DMS 273 (cell line): ENCODE results near the gene GLO1.
A peak's percentile ranks its signal among the peaks of the same experiment; 100 is the strongest.

ENCODE experiments used
- DNase-seq: peaks from one replicate; lab custom pipeline; 2025; ENCODE audit not compliant: unreplicated experiment; lab: John Stamatoyannopoulos, UW

Gene GLO1

DNA sequence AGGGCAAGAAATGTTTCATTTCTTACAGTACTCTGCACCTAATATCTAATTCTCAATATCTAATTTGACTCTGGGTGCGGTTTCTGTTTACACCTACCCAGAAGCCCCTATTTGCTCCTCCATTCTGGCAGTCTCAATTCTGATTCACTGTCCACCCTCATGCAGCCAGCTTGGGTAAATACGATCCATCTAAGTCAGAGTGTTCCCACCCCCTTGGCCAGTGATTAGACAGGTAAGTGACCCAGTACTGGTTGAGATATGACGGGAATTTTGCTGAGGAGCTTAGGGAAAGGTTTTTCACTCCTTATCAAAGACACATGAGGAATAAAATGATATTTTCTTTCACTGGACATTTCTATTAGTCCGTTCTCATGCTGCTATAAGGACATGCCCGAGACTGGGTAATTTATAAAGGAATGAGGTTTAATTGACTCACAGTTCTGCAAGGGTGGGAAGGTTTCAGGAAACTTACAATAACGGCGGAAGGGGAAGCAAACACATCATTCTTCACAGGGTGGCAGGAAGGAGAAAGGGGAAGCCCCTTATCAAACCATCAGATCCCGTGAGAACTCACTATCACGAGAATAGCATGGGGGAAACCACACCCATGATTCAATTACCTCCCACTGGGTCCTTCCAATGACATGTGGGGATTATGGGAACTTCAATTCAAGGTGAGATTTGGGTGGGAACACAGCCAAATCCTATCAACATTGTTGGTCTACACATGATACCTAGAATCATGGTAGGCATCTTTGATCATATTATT is 29.4 kb downstream of the GLO1 start:
- peak; percentile 55 for DNase-seq

DNA sequence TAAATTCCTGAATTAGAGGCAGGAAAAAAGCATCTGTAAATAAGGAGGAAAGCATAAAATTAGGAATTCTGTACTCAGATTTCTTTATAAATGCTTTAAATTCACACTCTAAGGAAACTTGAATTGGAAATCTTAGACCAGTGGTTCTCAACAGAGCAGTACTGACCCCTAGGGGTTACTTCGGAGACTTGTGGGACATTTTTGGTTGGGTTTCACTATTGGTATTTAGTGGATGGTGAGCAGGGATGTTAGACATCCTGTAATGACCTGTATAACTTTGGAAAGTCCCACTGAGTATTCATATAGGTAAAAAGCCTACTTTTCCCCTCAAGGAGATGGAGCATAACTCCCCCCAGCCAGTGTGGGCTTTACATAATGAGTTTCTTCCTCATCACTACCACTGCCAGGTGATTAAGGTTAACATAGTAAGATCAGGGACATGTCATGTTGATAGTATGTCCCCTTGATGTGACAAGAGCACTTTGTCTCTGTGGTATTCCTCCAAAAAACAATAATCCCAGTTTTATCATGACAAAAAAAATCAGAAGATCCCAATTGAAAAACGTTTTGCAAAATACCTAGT is 31.0 kb downstream of the GLO1 start:
- DNase-seq: peak; percentile 87

DNA sequence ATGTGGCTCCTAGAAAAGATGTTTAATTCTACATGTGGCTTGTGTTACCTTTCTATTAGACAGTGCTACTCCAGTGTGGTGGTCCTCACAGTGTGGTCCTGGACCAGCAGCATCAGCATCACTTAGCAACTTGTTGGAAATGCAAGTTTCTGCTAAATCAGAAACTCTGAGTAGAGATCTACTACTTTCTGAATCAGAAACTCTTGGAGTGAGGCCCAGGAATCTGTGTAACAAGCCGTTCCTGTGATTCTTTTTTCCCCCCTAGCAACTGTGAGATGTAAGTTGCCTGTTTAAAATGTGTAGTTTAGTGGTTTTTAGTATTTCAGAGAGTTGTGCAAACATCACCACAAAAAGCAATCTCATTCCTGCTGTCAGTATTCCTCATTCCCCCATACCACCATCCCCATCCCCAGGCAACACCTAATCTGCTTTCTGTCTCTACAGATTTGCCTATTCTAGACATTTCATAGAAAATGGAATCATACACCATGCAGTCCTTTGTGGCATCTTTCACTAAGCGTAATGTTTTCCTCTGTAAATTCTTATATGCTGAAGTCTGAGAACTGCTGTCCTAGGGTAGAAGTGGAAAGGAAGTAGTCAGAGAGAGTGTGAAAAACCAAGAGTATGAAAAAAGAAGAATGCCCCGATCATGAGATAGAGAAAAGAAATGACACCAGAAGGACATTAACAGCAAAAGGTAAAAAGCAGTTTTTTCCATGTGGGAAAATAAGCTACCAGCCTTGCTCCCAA is 44.4 kb downstream of the GLO1 start:
- no peak for DNase-seq

DNA sequence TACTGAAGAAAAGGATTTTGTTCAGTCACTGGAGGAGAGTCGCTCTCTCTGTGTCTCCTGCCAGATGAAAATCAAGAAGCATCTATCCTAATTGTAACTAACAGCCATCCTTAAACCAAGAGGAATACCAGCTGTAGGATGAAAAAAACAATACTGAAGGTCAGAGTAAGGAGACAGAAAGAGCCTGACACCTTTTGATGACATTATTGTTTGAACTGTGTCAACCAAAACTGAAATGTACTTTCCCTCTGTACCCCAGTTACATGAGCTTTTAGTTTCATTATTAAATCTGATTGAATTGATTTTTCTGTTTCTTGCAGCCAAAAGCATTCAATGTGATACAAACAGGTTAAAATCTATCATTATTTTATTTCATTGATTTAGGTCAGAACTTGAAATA is 46.0 kb downstream of the GLO1 start:
- no peak for DNase-seq

DNA sequence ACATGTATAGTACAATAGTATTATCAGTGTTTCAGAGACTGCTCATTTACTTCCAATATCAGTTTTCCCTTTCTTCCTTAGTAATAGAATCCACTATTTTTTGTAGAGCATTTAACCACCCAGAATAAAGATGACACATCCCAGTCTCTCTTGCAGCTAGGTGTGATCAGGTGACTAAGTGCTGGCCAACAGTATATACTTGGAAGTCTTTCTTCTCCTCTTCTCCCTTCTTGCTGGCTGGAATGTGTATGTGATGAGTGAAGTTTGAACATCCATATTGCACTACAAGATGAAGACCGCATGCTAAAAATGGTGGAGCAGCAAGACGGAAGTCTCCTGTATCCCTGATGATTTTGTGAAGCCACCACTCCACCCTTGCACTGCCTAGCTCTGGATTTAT is 48.7 kb downstream of the GLO1 start:
- DNase-seq: no peak

DNA sequence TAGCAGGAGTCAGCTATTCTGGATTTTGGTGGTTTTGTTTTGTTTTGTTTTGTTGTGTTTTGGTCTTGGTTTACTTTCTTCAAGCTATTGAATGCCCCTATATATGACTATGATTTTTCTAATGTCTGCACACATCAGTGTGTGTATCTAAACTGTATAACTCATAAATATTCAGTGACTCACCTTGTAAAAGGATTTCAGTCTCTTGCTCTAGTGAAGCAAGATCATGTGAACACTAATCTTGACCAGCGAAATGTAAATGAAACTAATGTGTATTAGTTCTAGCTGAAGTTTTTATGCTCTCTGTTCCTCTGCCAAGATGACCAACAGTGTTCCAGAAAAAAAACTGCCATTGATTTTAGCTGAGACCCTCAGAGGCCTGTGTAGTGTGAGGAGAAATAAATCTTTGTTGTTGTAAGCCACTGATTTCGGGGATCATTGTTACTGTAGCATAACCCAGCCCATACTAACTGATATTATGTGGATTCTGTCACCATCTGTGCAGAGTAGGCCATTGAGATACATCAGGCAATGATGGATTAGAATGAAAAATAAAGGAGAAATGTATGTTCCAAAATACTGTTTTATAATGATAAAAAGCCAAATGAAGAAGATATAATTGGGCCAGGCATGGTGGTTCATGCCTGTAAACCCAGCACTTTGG is 51.7 kb downstream of the GLO1 start:
- DNase-seq: no peak

DNA sequence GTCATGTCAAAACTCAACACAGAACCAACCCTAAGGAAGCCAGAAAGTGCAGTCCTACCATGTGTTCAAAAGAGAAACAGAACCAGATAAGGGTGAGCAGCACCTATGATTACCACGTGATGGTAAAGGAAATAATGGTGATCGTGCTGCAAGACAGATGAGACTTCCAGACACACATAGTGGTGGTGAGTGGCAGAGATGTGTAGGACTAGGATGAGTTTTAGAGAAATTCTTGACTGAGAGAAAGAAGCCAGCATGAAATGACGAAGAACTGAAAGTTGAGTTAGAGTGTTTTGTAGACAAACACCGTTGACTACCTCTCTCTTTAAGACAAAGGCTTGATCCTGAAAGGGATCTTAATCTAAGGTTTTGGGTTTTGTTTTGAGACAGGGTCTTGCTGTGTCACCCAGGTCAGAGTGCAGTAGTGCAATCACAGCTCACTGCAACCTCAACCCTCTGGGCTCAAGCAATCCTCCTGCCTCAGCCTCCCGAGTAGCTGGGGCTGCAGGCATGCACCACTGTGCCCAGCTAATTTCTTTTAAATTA is 52.7 kb downstream of the GLO1 start:
- no peak for DNase-seq

DNA sequence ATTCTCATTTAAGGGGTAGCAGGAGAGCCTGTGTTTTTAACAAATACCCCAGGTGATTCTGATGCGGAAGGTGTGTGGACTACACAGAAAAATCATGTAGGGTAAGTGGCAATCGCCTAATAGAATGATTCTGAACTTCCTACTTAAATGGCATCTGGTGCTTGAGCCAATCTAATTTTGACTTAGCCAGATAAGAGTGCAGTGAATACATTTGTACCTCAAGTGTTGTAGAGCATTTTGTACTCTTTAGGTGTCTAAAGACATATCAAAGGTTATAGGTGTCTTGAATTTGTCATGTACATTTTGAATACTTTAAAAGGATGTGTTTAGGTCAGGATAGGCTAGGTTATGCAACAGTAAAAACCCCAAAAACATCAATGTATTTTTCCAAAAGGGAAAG is 53.2 kb downstream of the GLO1 start:
- DNase-seq: no peak

DNA sequence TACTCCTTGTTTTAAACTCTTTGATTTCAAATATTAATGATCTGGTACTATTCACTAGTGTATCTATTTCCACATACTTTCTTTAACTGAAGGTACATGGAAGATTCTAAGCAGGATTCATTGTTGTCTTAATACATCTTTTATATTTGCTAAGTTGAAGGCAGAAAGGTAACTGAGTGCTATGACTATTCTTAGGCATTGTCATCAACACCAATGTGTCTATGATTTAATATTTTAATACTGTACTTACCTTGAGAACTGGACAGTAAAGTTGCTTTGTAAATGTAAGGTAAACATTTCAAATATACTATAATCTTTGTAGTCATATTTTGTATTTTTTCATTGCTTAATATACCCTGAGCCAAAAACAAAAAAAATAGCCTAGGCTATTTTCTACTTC is 54.3 kb downstream of the GLO1 start:
- no peak for DNase-seq

DNA sequence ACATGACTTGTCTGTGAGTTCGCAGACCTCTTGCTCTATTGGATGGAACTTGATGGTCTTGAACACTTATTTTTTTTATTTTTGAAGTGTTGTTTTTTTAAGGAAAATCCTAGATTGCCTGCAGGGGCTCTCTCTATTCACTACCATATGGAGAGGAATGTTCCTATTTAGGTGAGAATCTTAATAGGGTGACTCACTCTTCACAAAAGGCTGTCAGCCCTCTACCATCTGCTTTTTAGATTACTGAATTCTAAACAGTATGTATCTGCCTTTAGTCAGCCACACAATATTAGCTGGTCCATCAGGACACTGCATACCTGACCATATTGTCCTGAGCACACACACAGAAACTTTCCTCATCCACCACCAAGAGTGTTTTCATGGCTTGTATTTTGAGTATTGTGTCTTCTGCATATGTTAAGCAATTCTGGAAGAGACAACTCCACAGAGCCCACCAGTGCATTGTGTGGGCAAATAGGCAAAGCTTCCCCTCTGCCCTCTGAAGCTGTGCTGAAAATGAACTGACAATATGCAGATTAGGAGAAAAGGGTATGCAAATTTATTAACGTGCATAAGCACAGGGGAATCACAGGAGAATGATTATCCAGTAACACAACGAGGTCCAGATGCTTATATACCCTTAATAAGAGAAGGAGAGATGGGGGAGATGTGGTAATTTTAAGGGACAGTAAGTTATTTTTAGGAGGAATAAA is 56.6 kb downstream of the GLO1 start:
- peak; percentile 92 for DNase-seq

DNA sequence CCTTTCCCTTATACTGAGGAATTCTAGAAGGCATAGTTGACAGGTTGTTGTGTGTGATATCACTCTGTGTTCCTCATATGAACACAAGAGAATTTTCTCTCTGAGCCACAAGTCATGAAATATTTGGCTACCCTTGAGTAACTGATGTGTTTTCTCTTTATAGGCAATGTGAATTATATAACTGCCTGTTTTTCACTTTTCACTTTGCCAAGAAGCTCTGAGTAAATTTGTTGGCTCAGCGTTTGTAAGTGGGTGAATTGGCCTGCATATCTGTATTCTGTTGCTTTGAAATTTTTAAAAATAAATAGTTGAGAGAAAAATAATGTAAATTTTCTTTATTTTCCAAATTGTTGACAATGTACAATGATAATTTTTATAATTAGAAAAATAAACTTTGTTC is 58.0 kb downstream of the GLO1 start:
- DNase-seq: peak; percentile 33

DNA sequence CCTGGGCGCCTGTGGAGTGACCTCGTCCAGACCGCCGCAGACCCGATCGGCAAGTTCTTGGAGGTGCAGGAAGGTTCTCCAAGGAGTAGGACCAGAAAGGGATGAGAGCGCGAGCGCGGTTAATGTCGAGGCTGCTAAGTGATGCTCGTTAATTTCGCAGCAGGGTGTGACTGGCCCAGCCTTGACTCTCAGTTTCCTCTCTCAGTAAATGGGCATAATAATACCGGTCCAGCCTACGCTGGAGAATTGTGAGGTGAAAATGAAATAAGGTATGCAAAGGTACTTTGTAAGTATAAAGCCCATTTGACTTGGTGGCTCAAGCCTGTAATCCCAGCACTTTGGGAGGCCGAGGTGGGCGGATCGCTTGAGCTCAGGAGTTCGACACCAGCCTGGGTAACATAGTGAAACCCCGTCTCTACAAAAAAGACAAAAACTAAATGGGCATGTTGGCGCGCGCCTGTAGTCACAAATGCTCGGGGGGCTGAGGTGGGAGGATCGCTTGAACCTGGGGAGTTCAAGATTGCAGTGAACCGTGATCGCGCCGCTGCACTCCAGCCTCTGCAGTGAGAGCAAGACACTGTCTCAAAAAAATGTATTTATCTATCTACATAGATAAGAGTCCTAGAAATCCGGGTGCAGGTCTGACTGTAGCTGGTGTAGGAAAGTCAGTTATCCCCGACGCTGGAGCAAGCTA is 62.6 kb downstream of the GLO1 start:
- DNase-seq: no peak

DNA sequence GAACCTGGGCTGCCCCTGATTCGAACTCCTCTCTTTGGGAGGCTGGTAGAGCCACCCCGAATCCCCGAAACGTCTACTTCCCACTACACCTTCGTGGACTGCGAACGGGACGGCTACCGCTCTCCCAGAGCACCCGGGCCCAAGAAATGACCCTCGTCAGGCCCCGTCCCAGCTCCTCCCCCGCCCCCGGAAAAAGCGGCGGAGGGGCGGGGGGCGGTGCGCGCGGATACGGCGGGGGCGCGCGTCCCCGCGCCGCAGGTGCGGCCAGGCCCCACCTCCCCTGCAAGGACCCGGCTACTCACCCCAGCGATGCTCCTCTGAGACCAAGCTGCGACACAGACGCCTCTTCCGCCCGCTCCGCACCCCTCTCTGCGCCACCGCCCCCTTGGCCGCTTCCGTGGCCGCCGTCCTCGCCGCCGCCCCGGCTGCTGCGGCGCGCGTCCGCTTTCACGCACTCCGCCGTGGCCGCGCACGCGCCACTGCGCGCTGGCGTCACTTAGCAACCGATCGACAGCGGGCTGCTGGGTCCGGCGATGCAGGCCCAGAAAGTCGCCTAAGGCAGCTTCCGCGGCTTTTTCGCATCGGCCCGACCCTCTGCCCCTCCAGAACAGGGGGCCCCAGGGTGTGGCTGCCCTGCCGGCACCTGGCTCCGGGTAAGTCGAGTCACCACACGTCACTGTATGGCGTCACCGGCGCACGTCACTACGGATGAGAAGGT is 63.3 kb downstream of the GLO1 start, which contains the start of gene BTBD9:
BTBD9 (minus strand) TSS at position 432 of the 718 bp plus-strand sequence.
- DNase-seq: peak; percentile 95

DNA sequence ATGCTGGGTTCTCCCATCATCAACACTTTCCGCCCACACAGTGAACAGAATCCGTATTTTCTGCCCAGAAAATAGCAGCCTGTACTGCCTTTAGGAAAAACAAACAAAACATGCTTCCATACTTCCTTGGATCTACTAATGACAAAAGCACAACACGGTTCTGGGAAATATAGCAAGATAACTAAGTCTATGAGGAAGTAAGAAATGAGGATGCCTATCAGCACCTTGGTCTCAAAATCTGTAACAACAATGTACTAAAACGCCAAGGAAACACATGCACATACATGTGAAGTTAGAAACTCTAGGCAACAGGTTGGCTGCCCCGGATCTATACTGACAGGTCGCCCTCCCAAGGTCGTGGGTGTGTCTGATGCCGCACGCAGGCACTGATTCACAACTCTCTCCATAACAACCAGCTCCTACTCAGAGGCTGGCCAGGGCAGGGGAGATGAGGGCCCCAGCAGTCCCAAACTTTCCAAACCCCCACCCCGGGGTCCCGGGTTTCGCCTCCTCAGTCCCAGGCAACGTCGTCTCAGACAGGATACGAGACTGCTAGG is 63.9 kb downstream of the GLO1 start:
- peak; percentile 71 for DNase-seq

DNA sequence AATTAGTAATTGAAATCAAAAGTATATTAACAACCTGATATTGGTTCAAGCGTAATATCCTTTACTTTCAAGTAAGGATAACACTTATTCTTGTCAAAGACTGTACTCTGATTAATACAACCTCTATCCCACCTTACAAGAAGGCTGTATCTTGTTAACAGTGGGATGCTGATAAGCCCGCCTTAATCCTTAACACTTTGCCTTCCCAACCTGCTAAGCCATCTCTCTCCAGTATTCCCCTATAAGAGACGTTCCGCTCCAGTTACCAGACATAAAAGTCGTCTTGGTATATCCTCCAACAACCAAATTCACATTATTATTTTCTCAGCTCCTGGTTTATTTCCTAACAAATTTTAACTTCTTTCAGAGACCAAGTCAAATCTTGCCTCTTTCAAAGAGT is 65.2 kb downstream of the GLO1 start:
- no peak for DNase-seq

DNA sequence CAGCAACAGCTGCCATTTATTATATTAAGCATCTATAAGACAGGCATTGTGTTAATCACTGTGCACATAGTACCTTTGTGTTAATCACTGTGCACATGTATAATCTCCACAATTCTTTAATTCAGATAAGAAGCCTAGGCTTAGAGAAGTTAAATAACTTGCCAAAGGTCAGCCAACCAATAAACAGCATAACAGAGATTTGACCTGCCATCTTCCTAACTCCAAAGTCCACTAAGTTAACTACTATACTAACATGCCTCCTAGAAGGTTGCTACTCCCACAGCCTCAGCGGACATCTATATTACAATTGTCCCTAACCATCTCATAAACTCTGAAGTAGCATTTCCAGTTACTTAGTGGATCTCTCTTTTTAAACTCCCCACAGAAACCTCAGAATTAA is 66.9 kb downstream of the GLO1 start:
- no peak for DNase-seq

DNA sequence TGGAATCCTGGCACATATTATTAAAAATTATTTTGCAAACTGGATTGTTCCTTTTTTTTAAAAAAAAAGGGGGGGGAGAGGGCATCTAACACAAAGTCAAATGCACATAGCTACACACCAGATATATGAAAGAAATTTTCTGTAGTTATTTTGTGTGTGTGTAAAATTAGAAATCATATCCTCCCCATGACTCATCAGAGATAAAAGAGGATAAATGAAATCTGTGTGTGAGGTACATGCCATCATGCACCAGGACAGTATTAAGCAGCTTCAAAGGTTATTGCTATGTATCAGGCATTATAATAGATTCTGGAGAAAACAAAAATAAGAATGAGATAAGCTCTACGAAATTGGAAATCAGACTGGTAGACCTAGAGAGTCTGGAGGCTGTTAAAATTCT is 68.4 kb downstream of the GLO1 start:
- no peak for DNase-seq

DNA sequence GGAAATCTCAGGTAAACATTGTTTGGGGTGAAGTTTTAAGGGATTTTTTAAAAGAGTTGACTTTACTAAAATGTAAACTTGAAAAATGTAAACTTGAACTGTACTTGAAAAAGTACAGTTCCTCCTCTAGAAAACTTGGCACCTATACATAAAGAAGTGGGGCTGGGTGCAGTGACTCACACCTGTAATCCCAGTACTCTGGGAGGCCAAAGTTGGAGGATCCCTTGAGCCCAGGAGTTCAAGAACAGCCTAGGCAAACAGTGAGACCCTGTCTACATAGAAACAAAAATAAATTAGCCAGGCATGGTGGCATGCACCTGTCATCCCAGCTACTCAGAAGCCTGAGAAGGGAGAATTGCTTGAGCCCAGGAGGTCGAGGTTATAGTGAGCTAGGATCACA is 70.5 kb downstream of the GLO1 start:
- DNase-seq: no peak

DNA sequence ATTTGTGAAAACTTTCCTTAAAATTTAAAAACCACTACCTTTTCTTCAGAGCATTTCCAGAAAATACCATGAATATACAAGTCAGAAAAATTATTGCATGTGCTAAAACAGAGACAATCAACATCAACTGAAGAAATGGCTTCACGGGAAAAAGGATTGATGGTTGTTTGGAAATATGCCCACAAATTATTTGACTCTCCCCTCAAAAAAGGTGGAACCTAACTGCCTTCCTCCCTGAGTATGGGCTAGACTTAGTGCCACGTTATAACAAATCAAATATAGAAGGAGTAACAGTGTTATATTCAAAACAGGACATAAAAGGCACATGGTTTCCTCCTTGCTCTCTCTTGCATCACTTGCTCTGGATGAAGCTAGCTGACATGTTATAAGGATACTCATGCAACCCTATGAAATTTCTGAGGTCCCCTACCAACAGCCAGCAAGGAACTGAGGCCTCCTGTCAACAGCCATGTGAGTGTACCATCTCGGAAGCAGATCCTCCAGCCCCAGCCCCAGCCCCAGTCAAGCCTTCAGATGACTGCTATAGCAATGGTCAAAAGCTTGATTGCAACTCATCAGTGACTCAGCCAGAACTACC is 71.7 kb downstream of the GLO1 start:
- DNase-seq: no peak
